LNCaP clone FGC (cell line): ENCODE results near the gene AOPEP.

Experiments used
- DNase-seq: peaks from one replicate; pipeline ENCODE4 v3.0.0-alpha.2; 2011; ENCODE audit warnings: low read depth
- H3K4me3 ChIP-seq: 2 replicates; pipeline ENCODE4 v1.5.1; 2011; ENCODE audit warnings: mild to moderate bottlenecking, low read depth, low read length, control low read depth
- CTCF ChIP-seq: IDR thresholded peaks from 2 replicates; pipeline ENCODE4 v1.5.1; 2012; ENCODE audit warnings: mild to moderate bottlenecking; ENCODE audit not compliant: control insufficient read depth, insufficient read depth; ENCODE audit errors: extremely low read depth

AOPEP gene

DNA sequence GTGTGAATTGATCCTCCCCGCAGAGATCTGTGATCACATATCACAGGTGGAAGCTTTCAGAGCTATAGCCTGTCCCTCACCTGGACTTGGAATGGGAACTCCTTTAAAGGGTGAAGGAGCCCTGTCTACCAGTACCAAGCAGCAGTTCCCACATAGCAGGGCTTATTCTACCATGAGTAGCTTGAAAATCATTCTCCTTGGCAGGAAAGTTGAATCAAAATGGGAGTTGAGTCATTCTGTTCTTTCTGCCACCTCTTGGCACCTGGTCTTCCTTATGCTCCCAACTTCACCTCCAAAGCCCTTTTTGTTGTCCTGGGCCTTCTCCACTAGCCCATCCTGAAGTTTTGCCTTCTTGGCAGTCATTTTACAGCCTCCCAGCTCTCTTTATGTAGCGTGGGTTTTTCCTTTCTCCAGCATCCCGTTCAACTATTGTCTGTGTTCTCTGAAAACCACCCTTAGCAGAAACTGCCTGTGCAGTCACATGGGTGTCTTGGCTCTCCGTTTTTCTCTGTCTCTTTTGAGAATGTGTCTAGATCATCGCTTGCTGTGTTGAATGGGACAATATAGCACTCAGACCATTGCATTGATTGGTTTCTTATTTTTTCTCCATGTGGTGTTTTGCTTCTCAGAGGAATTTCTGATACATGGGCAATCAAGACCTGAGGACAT is 222.2 kb downstream of the AOPEP start:
- no peak for DNase-seq
- H3K4me3 ChIP-seq = no peak overlapping the region
- TF ChIP-seq CTCF = no peak

DNA sequence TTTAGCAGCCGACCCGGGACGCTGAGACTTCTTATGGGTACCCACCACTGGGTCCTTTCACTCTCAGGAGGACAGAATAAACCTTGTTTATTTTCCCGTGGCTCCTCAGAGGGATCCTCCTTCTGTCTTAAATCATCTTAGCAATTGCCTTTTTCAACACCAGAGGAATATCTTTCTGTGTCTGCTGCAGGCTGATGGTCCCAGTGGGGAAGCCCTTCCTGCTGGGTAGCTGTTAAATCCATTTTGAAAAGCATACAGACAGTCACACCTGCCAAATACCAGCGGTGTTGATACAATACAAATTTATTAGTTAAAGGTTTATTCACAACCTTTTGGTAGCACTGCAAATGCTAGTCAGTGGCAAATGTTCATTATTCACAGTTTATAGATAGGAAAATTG is 222.9 kb downstream of the AOPEP start:
- no peak for DNase-seq
- no peak overlapping the region for H3K4me3 ChIP-seq
- no peak for TF ChIP-seq CTCF

GRCh38 chr9:94950040-94950578 is 223.6 kb downstream of the AOPEP start:
- H3K4me3 ChIP-seq = no peak overlapping the region
- DNase-seq = no peak
- TF ChIP-seq CTCF = no peak

GRCh38 chr9:94950579-94951323 is 224.3 kb downstream of the AOPEP start:
- no peak for DNase-seq
- no peak overlapping the region for H3K4me3 ChIP-seq
- TF ChIP-seq CTCF = no peak

GRCh38 chr9:94951324-94952135 is 225.0 kb downstream of the AOPEP start:
- no peak for DNase-seq
- no peak for TF ChIP-seq CTCF
- H3K4me3 ChIP-seq = no peak overlapping the region

DNA sequence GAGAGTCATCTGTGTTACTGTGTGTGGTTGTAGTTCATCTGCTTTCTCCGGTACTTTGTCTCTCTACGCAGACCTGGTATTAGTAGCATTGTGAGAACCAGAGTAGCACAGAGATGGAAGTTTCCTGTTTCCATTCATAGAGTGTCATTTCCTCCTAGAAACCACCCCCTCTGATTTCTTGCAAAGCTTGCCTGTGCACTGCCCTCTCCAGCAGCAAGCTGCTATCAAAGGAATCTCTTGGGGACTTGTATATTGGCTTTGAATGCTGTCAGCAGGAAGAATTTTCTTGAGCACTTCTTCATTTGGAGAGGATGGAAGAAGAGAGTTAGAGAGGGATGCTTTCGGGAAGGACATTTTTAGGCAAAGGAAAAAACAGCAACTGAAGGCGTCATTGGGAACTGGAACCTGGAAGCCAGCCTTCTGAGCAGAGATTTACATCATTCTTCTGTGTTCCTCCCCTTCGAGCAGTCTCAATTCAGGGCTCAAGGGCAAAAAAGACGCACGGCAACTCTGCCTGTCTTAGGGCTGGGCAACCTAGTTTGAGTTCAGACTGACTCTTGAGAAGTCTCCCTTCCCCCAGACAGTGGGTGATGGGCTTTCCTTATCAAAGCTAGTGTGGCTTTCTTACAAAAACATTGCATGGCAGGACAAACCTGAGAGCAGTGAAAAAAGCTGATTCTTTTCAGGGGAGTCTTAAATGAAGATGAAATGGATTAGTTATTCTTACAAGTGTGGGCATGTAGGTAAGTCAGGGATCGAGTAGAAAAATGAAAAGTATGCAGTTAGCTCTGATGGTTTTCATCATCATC is 226.3 kb downstream of the AOPEP start:
- DNase-seq = no peak
- no peak overlapping the region for H3K4me3 ChIP-seq
- TF ChIP-seq CTCF = no peak
